HG02885 (cell line): ENCODE data around the gene CASP8.
"Not testable (repeated sequence)": the region's sequence is repeated elsewhere in the genome, so short reads cannot be mapped to it uniquely, and the experiment has no call there.

Experiments used
- ATAC-seq: cut with Tn5 transposase; IDR thresholded peaks from one replicate; pipeline ENCODE4 v1.9.1; 2021; ENCODE audit warnings: mild to moderate bottlenecking; ENCODE audit not compliant: unreplicated experiment, poor library complexity

The CASP8 gene

DNA sequence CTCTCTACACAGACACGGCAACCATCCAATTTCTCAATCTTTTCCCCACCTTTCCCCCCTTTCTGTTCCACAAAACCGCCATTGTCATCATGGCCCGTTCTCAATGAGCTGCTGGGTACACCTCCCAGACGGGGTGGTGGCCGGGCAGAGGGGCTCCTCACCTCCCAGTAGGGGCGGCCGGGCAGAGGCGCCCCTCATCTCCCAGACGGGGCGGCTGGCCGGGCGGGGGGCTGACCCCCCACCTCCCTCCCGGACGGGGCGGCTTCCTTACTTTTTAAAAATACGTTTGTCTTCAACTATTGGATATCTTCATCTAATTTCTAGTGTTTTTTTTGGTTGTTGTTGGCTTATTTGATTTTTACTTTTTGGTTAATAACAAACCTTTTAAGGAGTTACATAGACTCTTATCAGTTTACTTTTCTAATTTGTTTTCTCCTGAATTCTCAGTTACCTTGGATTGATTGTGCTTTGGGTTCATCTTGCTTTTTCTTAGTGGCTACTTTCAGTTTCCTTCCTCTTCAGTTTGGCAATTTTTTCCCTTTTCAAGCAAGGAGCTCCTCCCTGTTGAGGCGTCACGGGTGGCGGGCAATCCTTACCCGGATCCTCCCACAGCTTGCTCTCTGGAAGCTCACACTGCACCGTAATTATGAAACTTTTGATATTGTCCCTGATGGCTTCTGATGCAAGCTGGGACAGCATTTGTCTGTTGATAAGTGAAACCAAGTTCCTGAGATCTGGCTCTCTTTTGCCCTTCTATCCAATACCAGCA lies 21.0 kb upstream of the CASP8 start:
- not testable (repeated sequence) for ATAC-seq

DNA sequence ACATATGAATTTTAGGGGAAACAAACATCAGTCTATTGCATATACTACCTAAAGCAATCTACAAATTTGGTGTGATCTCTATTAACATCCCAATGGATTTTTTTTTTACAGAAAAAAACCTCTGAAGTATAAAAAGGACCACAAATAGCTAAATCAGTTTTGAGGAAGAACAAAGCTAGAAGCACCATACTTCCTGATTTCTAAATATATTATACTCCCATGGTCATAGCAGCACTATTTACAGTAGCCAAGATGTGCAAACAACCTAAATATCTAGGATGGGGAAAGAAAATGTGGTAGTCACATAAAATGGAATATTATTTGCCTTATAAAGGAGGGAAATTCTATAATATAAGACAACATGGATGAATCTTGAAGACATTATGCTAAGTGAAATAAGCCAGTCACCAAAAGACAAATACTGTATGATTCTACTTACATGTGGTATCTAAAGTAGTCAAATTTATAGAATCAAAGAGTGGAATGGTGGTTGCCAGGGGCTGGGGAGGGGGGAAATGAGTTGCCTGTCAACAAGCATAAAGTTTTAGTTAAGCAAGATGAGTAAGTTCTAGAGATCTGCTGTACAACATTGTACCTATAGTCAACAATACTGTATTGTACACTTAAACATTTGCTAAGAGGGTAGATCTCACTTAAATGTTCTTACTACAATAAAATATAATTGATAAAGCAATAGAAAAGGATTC lies 17.6 kb upstream of the CASP8 start:
- ATAC-seq, result no peak

DNA sequence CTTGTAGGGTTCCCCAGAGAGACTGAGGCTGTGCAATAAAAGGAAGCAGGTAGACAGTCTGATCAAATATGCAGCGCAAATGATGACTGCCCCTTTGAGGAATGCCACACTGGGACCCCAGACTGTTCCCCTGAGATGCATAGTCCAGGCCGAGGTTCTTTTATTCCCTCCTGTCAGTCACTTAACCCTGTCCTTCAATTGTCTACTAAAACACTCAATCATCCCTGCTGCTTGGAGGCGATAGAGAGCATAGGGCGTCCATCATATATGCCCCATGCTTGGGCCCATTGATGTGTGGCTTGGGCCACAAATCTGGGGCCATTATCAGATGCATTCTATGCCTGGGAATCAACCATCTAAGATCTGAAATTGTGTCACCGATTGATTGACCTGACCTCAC lies 15.5 kb upstream of the CASP8 start:
- ATAC-seq, result no peak

DNA sequence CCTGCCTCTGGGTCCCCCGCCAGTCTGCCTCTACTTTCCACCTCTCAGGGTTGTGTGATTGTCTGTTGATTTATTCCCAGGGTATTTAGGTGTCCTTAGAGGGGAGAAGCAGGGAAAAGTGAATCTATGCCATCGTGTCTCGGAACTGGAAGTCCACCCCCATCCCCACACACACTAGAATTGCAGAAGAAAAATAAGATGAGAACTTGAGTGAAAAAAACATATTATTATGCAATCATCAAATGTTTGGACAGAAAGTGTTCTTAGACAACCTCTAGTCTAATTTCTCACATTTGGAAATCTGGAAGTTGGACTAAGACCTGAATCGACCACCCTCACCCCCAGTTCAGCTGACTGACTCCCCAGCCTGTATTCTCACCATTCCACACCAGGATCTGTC lies 14.1 kb upstream of the CASP8 start:
- no peak for ATAC-seq

DNA sequence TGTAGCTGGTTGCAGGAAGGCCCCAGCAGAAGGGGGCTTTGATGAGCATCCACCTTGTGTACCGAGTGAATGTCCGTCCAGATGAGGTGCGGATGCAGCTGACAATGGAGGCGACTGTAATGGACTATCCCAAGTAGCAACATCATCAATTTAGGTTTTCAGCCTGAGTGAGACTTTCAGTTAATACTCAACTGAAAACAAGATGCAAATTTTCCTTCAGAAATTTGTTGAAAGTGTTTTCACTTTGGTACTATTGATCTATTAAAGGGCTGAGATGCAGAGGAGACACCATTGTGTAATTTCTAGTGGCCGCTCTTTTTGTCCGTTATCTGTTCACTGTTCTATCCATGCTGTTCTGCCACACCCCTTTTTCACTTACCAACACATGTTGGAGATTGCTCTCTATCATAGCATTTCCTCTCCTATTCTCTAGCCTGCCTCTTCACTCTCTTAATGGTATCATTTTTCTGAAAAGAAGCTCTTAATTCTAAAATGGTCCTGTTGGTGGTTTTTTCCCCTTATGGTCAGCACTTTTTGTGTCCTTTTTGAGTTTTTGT lies 12.0 kb upstream of the CASP8 start:
- peak; percentile 39 for ATAC-seq

DNA sequence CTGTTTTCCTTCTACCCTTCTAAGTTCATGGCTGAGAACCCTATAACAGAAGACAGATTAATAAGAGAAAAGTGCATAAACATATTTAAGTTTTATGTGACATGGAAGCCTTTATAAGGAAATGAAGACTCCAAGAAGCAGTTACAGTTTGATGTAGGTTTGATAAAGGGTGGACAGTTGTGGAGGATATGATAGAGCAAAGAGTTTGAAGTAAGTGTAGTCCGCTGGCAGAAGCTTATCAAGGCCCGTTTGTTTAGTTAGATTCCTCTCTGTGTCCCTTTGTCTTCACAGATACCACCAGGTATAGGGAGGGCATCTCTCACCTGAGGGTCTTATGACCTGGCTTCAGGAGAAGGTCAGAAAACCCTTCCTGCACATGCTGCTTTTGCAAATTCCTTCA lies 10.4 kb upstream of the CASP8 start:
- ATAC-seq, result no peak

DNA sequence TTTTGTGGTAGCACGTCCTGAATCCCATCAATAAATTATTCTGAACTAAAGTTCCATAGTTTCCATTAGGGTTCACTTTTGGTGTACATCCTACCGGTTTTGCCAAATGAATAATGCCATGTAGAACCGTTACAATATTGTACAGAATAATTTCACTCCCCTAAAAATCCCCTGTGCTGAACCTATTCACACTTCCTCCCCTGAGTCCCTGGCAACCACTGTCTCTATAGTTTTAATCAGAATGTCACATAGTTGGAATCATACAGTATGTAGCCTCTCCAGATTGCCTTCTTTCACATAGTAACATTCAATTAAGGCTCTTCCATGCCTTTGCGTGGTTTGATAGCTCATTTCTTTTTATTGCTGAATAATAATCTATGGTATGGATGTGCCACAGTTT lies 9.6 kb upstream of the CASP8 start:
- no peak for ATAC-seq

DNA sequence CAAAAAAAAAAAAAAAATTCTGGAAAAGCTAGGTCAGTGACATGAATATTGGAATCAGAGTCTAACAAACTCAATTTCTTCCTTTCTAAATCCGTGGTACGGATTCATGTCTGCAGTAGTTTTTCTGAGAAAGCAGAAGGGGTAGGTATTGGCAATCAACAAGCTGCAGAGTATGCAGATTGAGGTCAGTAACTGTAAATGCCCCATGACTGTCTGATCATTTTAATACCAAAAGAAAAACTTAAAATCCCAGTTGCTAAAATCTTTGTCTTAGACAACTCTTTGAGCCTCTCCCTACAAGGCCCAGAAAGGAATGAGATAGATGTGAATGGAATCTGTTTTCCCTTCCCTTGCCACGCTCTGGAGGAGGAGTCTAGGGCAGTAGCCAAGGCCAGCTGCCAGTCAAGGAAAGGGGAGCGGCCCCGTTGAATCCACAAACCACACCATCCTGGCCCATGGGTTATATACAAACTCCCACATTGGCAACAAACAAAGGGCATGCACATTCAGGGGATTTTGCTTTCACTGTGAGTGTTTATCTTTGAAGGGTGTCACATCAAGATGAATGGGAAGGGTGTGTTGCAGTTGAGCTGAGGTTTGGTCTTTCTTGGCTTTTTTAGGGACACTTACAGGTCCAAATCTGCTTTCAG lies 6.1 kb upstream of the CASP8 start:
- ATAC-seq, result no peak

DNA sequence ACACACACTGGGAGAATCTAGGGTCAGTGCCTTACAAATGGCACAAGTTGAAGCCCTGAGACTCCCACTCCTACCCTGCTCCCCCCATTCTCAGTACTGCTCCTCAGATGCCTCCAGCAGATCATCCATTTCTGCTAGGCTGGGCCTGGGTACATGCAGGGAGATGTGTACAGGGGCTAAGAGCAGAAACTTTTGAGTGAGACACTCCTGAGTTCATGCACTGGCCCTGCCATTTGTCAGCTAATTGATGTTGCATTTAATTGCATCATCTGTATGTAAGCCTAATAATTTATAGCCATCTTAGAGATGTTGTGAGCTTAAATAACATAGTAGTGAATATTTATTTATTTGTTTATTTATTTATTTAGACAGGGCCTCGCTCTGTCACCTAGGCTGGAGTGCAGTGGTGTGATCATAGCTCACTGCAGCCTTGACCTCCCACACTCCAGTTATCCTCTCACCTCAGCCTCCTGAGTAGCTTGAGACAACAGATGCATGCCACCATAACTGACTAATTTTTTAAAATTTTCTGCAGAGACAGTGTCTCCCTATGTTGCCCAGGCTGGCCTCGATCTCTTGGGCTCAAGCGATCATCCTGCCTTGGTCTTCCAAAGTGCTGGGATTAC lies 4.8 kb upstream of the CASP8 start:
- ATAC-seq, result no peak

DNA sequence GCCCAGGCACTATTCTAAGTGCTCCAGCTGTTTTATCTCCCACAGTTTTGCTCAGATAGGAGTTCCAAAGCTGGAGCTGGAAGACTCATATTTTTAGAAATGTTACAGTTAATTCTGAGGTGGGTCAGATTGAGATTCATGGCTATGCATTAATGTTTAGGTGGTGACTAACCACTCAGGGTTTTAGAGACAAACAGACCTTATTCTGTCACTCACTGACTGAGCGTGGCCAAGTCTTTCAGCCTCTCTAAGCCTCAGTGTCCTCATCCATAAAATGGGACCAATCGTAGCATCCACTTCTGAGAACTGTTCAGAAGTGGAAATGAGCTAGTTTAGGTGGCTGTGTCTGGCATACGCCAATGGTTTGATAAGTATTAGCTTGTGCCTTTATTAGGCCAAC lies 4.3 kb upstream of the CASP8 start:
- no peak for ATAC-seq

DNA sequence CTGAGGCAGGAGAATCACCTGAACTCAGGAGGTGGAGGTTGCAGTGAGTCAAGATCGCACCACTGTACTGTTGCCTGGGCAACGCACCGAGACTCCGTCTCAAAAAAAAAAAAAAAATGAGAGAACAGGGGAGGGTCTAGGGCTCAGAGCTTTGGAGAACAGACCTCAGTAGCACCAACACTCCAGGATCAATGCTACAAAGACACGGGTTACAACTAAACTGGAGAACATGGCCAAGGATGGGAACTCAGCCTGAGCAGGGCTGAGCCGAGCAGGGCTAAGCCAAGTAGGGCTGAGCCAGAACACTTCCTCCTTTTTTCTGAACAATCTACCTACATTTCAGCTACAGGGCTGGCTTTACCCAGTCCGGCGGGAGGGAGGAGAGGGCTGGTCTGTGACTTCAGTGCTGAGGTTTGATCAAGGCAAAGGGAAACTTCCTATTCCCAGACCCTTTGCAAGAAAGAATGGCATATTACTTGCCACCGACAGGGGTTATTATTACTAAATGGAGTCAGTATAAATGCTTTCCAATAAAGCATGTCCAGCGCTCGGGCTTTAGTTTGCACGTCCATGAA lies 2.9 kb upstream of the CASP8 start:
- ATAC-seq, result peak; percentile 57

DNA sequence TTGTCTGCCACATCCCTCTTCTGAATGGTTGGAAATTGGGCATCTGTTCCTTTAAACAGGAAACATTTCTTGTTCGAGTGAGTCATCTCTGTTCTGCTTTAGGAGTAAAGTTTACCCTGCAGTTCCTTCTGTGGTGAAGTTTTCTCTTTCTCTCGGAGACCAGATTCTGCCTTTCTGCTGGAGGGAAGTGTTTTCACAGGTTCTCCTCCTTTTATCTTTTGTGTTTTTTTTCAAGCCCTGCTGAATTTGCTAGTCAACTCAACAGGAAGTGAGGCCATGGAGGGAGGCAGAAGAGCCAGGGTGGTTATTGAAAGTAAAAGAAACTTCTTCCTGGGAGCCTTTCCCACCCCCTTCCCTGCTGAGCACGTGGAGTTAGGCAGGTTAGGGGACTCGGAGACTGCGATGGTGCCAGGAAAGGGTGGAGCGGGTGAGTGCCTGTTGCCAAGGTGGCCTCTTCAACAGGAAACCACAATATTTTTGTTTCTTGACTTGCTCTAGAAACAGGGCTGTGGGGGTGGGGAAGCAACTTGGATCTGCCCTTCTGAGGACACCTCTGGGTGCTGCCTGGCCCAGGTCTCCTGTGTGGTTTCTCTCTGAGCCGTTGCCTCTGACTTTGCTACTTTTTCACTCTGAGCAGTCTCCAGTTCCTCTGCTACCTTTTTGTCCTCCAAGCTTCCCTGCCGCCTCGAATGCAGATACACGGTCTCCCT lies 2.2 kb upstream of the CASP8 start:
- ATAC-seq, result peak; percentile 73

DNA sequence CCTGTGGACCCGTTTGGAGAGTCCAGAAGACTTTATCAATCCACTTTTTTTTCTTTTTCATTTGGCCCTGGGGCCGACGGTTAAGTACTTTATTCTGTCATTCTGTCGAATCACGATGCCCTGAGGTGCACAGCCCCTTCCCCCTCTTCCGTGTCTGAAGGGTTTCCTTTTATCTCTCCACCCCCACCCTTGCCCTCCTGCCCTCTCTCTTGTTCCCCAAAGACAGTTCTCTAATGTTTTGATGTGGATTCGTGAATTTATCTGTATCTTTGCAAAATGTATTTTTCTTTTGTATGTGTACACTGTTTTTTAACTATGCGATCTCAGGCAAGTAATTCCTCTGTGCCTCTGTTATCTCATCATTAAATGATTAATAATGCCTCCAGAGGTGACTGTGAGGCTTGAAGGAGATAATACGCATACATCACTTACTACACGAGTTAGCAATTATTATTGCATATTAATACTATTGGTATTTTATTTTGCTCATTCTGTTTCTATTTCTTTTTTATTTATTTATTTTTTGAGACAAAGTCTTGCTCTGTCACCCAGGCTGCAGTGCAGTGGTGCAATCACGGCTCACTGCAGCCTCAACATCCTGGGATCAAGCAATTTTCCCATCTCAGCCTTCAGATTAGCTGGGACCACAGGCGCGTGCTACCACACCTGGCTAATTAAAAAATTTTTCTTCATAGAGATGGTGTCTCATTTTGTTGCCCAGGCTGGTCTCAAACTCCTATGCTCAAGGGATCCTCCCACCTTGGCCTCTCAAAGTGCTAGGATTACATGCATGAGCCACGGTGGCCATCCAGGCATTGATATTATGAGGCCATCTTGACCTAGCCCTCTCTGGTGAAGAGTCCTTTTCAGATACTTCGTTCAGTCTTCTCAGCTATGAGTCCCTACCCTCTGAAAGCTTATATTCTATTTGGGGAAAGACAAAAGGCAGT lies 1.4 kb upstream of the CASP8 start:
- ATAC-seq, result peak; percentile 5

DNA sequence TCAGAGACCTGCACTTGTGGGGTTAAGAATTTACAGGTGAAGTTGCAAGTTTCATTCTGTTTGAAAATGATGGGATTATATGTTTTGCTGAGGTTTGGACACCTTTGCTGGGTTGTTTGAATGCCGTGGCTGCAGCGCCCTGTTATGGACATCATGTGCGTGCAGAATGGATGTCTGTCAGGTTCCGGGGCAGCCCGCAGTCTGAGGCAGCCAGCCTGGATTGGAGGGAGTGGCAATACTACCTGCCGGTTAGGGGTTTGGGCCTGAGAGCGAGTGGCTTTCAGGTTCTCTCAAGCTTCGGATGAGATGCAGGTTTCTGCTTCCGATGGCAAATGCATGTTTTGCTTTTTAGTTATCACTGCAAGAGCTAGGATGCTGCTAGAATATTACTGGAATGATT lies 1.1 kb downstream of the CASP8 start:
- ATAC-seq, result no peak

DNA sequence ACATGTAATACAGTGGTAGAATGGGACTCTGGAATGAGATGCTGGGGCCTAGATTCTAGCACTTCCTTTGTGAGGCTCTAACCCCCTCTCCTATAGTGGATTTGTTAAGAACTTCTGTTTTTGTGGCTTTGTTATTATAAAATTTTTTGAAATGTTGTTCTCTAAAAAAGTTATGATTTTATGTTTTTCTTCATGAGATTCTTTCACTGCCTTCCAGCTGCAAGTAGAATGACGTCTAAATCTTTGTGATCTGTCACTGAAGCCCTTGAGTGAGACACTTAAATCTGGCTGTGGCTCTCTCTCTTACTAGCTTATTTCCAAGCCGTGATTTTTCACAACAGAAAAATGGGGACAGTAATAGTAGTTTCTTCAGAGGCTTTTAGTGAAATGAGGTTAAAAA lies 1.6 kb downstream of the CASP8 start:
- ATAC-seq, result no peak

DNA sequence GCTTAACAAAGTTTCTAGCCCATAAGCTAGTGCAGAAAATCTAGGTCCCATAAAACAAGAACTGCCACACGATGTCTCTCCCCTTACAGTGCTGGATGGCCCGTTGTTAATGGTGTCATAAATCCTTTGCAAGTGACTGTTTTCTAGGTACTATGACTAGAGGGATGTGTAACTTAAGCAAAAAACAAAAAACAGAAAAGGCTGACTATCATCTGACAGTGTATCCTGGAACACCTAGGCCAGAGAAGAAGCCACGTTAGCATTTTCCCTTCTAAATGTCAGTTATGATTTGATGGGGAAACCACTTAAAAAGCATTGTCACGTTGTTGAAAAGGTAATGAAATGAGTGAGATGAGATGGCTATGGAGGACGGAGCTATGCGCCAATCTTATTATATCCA lies 2.4 kb downstream of the CASP8 start:
- no peak for ATAC-seq

DNA sequence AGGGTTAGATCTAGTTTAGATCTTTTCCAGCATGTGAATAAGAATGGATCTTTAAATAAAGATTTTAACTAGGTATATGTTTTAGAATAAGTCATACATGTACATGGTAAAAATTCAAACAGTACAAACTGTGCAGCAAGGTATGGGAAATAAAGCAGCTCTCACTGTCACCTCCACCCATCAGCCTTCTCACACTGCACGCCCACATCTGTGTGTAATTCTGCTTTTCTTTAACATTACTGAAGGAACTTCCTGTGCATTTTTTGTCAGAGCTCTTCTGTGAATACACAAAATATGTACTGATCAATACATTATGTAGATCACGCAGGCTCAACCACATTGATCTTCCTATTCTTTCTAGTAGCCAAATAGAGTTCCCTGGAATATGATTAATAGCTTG lies 3.4 kb downstream of the CASP8 start:
- ATAC-seq, result no peak

DNA sequence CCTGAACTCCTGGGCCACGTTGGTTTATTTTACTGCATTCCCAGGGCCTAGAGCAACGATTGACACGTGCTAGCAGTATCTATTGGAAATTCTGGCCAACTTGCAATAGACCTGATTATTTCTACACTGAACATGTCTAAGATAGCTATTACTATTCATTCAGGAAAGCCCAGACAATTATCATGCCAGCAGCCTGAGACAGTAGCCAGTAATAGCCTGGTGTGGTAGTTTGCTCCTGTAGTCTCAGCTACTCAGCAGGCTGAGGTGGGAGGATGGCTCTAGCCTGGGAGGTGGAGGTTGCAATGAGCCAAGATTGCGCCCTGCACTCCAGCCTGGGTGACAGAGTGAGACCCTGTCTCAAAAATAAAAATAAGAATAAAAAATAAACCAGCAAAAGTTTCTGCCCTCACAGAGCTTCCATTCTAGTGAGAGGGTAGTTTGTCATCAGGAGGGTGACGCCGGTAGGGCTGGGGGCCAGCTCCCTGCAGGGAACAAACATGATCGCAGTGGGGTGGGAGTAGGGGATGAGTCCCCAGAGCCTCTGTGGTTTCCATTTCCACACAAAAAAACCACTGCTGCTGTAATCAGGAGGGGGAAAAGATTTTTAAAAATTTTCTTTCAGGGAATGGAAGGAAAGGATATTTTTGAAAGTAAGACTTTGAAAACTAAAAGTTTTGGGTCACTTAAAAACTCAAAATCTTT lies 4.3 kb downstream of the CASP8 start:
- no peak for ATAC-seq
